ENCODE results near the gene HYAL1. TPM values are rescaled to one million over a fixed set of nuclear protein-coding genes. Genes with fewer than 3 reads are reported as not detected.
A peak's percentile ranks its signal among the peaks of the same experiment; 100 is the strongest.

HYAL1 gene
- total RNA-seq, 1 donor from 2014 or later: 7.1 TPM

DNA sequence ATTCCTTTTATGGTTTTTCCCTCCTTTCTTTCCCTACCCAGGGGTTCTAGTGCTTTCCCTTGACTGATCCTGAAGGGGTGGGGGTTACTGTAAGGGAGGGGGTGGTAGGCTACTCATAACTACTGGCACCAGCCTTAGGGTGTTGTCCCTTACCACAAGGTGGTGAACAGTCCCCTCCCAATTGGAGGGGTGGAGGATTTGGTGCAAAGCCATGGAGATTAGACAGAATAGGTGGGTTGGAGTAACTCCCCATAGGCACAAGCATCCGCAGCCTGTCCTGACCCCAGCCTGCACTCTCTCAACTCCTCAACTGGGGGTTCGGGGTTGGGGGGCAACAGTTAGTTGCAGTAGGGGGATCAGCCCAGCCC is 21.7 kb upstream of the HYAL1 start:
- H3K4me3 ChIP-seq (ENCODE audit: low read depth, low read length): no peak overlapping the region
- H3K36me3 ChIP-seq (ENCODE audit: control insufficient read depth, insufficient read depth, low read length): peaks cover 10% of the 10 kb centered on the region
- no peak for TF ChIP-seq CTCF (IDR thresholded peaks at IDR 0.05; ENCODE audit: insufficient read depth, low read length, severe bottlenecking)
- H3K27me3 ChIP-seq (ENCODE audit: control insufficient read depth, insufficient read depth, low read length): no peaks in the 10 kb centered on the region
- no peak for DNase-seq (ENCODE audit: low read depth)
- FAIRE-seq: no peak

- Histone ChIP-seq H3K27me3 (ENCODE audit: control insufficient read depth, insufficient read depth, low read length) (no peaks in the 10 kb centered on the region), H3K4me3 (ENCODE audit: low read depth, low read length) (no peak overlapping the region), H3K36me3 (ENCODE audit: control insufficient read depth, insufficient read depth, low read length) (peaks cover 12% of the 10 kb centered on the region)
- DNase-seq (ENCODE audit: low read depth) (peak; percentile 49), FAIRE-seq (no peak)
- TF ChIP-seq CTCF (IDR thresholded peaks at IDR 0.05; ENCODE audit: insufficient read depth, low read length, severe bottlenecking): peak; percentile 87
Measured at GRCh38 chr3:50324351-50325112, 21.2 kb upstream of the HYAL1 start.

DNA sequence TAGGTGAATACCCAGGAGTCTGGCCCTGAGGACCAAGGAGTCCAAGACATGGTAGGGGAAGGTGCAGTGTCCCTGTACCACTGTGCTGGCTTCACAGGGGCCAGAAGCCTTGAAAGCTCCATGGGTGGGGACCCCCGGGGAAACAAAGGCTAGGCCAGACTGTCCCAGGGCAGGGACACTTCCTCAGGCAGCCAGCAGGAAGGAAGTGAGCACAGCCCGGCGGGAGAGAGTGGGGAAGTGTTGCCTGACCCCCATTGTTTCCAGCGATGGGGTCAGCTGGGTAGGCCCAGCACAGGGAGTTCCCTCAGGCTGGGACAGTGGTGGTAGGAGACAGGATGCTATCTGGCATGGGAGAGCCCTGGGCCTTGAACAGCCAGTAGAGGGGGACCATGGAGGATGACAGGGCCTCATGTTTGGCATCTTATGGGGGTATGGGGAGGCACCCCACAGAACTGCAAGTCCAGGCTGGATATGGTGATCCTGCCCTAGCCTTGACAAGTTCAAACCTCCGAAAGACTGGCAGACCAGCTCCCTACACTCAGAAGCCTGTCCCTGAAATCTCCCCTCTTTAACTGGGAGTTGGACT is 20.3 kb upstream of the HYAL1 start:
- Histone ChIP-seq H3K27me3 (ENCODE audit: control insufficient read depth, insufficient read depth, low read length) (no peaks in the 10 kb centered on the region), H3K4me3 (ENCODE audit: low read depth, low read length) (no peak overlapping the region), H3K36me3 (ENCODE audit: control insufficient read depth, insufficient read depth, low read length) (peaks cover 18% of the 10 kb centered on the region)
- no peak for DNase-seq (ENCODE audit: low read depth)
- FAIRE-seq: no peak
- TF ChIP-seq CTCF (IDR thresholded peaks at IDR 0.05; ENCODE audit: insufficient read depth, low read length, severe bottlenecking): no peak

DNA sequence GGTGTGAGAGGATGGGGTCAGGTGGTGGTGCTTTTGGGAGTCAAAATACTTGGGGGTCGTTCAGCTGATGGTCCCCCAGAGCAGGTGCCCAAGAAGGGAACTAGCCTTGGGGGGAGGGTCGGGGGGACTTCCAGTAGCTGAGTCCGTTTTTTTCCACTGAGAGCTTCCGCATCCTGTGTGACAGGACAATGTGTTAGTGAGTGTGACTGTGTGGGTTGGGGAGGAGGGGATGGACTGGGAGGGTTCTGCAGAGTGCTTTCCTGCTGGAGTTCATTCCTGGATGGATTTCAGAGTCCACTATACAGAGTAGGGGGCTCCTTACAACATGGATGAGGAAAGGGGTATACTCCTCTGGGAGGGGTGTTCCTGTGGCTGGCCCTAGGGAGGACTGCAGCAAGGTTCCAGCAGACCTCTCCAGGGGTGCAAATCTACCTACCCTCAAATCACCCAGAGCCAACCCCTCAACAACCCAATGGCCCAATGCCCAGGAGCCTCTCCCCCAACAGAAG is 19.8 kb upstream of the HYAL1 start:
- TF ChIP-seq CTCF (IDR thresholded peaks at IDR 0.05; ENCODE audit: insufficient read depth, low read length, severe bottlenecking): no peak
- DNase-seq (ENCODE audit: low read depth): no peak
- H3K36me3 ChIP-seq (ENCODE audit: control insufficient read depth, insufficient read depth, low read length): peaks cover 22% of the 10 kb centered on the region
- no peaks in the 10 kb centered on the region for H3K27me3 ChIP-seq (ENCODE audit: control insufficient read depth, insufficient read depth, low read length)
- no peak for FAIRE-seq
- H3K4me3 ChIP-seq (ENCODE audit: low read depth, low read length): no peak overlapping the region

DNA sequence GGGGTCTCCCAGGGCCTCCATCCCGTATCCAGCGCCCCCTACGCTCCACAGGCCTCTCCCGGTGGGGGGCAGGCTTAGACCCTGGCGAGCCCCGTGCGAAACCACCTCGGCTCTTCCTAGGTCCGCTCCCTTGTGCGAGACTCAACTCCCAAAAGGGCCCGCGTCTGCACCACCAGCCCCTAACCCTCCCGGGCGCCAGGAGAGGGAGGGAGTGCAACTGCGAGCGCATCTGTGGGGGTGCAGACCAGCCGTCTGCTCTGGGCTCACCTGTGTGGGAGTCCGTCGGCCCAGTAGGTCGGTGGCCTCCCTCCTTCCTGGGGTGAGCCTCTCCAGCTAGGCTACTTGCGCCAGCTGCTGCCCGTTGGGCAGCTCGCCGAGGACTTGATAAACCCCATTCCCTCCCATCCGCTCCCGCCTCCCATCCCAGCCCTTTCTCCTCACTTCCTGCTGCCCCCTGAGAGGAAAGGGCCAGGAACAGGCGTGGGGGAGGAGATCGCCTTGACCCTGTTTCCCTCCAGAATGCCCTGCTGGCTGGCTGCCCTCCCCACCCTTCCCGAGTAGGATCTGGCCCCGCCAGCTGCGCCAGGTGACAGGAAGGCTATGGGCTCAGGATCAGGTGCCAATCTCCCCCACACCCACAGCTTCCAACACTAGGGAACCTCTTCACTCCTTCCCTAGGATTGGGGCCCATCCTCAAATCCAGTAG is 19.2 kb upstream of the HYAL1 start, which contains the start of gene HYAL2:
HYAL2 (minus strand) TSS at position 360 of the 706 bp plus-strand sequence. CDS start 2,256 bp downstream, outside the sequence.
- FAIRE-seq (no peak), DNase-seq (ENCODE audit: low read depth) (no peak)
- Histone ChIP-seq H3K27me3 (ENCODE audit: control insufficient read depth, insufficient read depth, low read length) (no peaks in the 10 kb centered on the region), H3K4me3 (ENCODE audit: low read depth, low read length) (peak within 1 kb of the TSS; percentile 61), H3K36me3 (ENCODE audit: control insufficient read depth, insufficient read depth, low read length) (peaks cover 27% of the 10 kb centered on the region)
- no peak for TF ChIP-seq CTCF (IDR thresholded peaks at IDR 0.05; ENCODE audit: insufficient read depth, low read length, severe bottlenecking)

Data from bronchial epithelial cell (primary cell).